Panc1 (cell line): ENCODE data around the gene ACACA. TPM values are rescaled to one million over a fixed set of nuclear protein-coding genes. Genes with fewer than 3 reads are reported as not detected.

Source experiments
- ATAC-seq: fragments of 200-7000 bp; cut with Tn5 transposase; 2 replicates; pipeline ENCODE4 v1.9.1; 2020; ENCODE audit warnings: mild to moderate bottlenecking, moderate library complexity
- BruUV-seq: library from RNA; stranded (reverse); fragments of 400-500 nt; replicated peaks from 2 replicates; lab custom pipeline; 2021; lab: Mats Ljungman, UMichigan
- CTCF ChIA-PET: fragments of 300-600 bp; sonication (Branson Sonifier 250); formaldehyde crosslinking; loops from one replicate; lab custom pipeline; 2022; ENCODE audit warnings: antibody characterized with exemption; lab: Charles Lee
- POLR2A ChIA-PET: fragments of 300-600 bp; sonication (Branson Sonifier 250); formaldehyde crosslinking; loops from one replicate; lab custom pipeline; 2022; ENCODE audit warnings: antibody characterized with exemption; lab: Charles Lee
- DNase-seq: peaks from one replicate; pipeline ENCODE4 v3.0.0-alpha.2; 2010; ENCODE audit warnings: low read depth, low spot score
- H3K27ac ChIP-seq: 2 replicates; pipeline ENCODE4 v1.5.1; 2011; ENCODE audit warnings: mild to moderate bottlenecking, low read length, inconsistent platforms
- H3K27me3 ChIP-seq: fragments of 200-500 bp; sonication (Bioruptor generic); 2 replicates; pipeline ENCODE4 v1.6.0; 2014; ENCODE audit warnings: low read length, inconsistent platforms; ENCODE audit not compliant: control insufficient read depth, insufficient read depth
- H3K36me3 ChIP-seq: fragments of 200-500 bp; sonication (Bioruptor generic); 2 replicates; pipeline ENCODE4 v1.5.1; 2014; ENCODE audit warnings: inconsistent platforms, mild to moderate bottlenecking, low read length, moderate library complexity; ENCODE audit not compliant: control insufficient read depth, insufficient read depth
- H3K4me1 ChIP-seq: 2 replicates; pipeline ENCODE4 v1.5.1; 2011; ENCODE audit warnings: inconsistent platforms, mild to moderate bottlenecking, low read length, moderate library complexity; ENCODE audit not compliant: control insufficient read depth, insufficient read depth
- H3K4me3 ChIP-seq, 2 experiments: 2 replicates each; pipeline ENCODE4 v1.5.1; 2011 to 2012; ENCODE audit warnings: low read depth in 2 of 2, low read length in 2 of 2, mild to moderate bottlenecking in 2 of 2, inconsistent platforms in 1 of 2, moderate library complexity in 1 of 2
- H3K9me3 ChIP-seq: fragments of 200-500 bp; sonication (Bioruptor generic); 2 replicates; pipeline ENCODE4 v1.5.1; 2014; ENCODE audit warnings: low read depth, mild to moderate bottlenecking, inconsistent platforms, low read length, moderate library complexity; ENCODE audit not compliant: control insufficient read depth, insufficient read depth
- CTCF ChIP-seq: fragments of 450-650 bp; IDR thresholded peaks from 2 replicates; pipeline ENCODE4 v1.5.1; 2017; ENCODE audit warnings: mild to moderate bottlenecking
- POLR2AphosphoS5 ChIP-seq: IDR thresholded peaks from 2 replicates; pipeline ENCODE4 v1.6.1; 2012; ENCODE audit warnings: mild to moderate bottlenecking, low read depth, low read length, moderate library complexity
- SIN3A ChIP-seq: IDR thresholded peaks from 2 replicates; pipeline ENCODE4 v1.6.1; 2012; ENCODE audit warnings: low read depth, mild to moderate bottlenecking, low read length, moderate library complexity, borderline replicate concordance; ENCODE audit not compliant: insufficient read depth
- TCF7L2 ChIP-seq: IDR thresholded peaks from 2 replicates; pipeline ENCODE4 v1.6.1; 2011; ENCODE audit warnings: mild to moderate bottlenecking, low read depth, low read length, inconsistent platforms
- in situ Hi-C: cut with HindIII; loops from 2 replicates; pipeline ENCODE4 v1.10.0; 2016; ENCODE audit warnings: low sequenced_read_pairs, low pct_unique_long_range_greater_than_20kb
- intact Hi-C: fragments of 100-400 bp; cut with micrococcal nuclease; formaldehyde crosslinking; loops from one replicate; pipeline ENCODE4 v1.10.0; 2022; ENCODE audit not compliant: unreplicated experiment
- total RNA-seq: library from RNA; stranded (reverse); gene quantifications from one replicate; pipeline ENCODE4 v1.2.1, GENCODE V29; 2021; ENCODE audit not compliant: unreplicated experiment
- TF ChIP-seq, protein P1 (sequence below), 2 experiments: IDR thresholded peaks; 2 replicates each; pipeline ENCODE4 v1.6.1; 2011 to 2012; ENCODE audit warnings: low read depth in 2 of 2, control low read depth in 1 of 2, low read length in 1 of 2, mild to moderate bottlenecking in 1 of 2, moderate library complexity in 1 of 2; ENCODE audit not compliant: insufficient read depth in 1 of 2

ACACA gene
- total RNA-seq, 1 experiment from 2014 or later, result 131 TPM

DNA sequence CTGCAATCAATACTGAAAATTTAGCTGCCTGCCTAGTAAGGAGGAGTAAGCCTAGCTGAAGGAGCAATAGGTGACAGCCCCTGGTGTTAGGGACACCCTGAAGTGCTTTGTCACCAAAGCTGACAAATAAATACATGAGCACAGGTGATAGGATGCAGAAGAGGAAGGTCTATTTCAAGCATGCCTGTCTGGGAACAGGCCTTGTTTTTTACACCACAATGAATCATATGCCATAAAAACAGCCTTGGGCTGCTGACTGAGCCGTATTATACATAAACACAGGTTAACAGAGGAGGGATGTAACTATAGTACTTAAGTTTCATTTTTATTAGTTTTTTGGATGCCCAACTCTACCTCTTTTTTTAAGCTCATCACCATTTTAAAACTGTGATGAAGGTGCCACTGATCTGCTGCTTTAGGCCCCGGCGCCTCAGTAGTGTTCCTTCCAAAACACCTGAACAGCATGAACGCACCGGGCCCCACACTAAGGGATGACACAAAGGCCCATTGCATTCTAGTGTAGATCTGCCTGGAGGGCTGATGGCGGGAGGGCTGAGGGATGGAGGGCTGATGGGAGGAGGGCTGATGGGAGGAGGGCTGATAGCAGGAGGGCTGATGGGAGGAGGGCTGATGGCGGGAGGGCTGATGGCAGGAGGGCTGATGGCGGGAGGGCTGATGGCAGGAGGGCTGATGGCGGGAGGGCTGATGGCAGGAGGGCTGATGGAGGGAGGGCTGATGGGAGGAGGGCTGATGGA lies 307.5 kb downstream of the ACACA start:
- no TSS peak for BruUV-seq
- CTCF ChIA-PET, result no interaction called here

DNA sequence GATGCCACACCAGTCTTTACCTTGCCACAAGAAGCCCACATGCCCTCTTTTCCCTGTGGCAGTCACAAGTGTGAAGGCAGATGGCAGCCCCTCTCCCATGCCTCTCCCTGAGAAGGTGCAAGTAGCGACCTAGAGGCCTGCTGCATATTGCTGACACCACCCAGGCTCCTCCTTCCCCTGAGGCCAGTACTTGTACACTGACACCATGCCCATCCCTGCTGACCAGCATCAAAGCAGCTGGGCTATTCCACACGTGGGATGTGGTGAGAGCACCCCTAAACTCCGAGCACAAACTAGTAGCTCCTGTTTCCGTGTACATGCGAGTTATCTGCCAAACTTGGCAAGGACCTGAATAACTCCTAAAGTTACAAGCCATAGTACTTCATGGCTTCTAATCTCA lies 308.5 kb downstream of the ACACA start:
- Histone ChIP-seq H3K9me3 (no peaks in the 10 kb centered on the region), H3K27me3 (no peaks in the 10 kb centered on the region), H3K4me3 (no peak overlapping the region), H3K4me1 (no peaks in the 10 kb centered on the region), H3K27ac (no peak overlapping the region), H3K36me3 (peaks cover 5% of the 10 kb centered on the region; the same call in 1 of the 2 replicates)
- no peak for ATAC-seq
- TF ChIP-seq, protein P1, sequence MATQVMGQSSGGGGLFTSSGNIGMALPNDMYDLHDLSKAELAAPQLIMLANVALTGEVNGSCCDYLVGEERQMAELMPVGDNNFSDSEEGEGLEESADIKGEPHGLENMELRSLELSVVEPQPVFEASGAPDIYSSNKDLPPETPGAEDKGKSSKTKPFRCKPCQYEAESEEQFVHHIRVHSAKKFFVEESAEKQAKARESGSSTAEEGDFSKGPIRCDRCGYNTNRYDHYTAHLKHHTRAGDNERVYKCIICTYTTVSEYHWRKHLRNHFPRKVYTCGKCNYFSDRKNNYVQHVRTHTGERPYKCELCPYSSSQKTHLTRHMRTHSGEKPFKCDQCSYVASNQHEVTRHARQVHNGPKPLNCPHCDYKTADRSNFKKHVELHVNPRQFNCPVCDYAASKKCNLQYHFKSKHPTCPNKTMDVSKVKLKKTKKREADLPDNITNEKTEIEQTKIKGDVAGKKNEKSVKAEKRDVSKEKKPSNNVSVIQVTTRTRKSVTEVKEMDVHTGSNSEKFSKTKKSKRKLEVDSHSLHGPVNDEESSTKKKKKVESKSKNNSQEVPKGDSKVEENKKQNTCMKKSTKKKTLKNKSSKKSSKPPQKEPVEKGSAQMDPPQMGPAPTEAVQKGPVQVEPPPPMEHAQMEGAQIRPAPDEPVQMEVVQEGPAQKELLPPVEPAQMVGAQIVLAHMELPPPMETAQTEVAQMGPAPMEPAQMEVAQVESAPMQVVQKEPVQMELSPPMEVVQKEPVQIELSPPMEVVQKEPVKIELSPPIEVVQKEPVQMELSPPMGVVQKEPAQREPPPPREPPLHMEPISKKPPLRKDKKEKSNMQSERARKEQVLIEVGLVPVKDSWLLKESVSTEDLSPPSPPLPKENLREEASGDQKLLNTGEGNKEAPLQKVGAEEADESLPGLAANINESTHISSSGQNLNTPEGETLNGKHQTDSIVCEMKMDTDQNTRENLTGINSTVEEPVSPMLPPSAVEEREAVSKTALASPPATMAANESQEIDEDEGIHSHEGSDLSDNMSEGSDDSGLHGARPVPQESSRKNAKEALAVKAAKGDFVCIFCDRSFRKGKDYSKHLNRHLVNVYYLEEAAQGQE (IDR thresholded peaks at IDR 0.05; ENCODE audit: insufficient read depth in 1 of 2, low read depth in 2 of 2, low read length in 1 of 2), result no peak
- TF ChIP-seq SIN3A (no peak), TCF7L2 (no peak), CTCF (no peak), POLR2AphosphoS5 (no peak)
- intact Hi-C loops (no loop called here), in situ Hi-C loops (no loop called here)
- ChIA-PET CTCF (no interaction called here), POLR2A (no interaction called here)
- no TSS peak for BruUV-seq
- no peak for DNase-seq

More for the DNA sequence above, 307.5 kb downstream of the ACACA start:
- ATAC-seq (no peak), DNase-seq (no peak)
- TF ChIP-seq SIN3A (no peak), TCF7L2 (no peak), POLR2AphosphoS5 (no peak)
- TF ChIP-seq, protein P1 (IDR thresholded peaks at IDR 0.05; ENCODE audit: insufficient read depth in 1 of 2, low read depth in 2 of 2, low read length in 1 of 2), result no peak
- no peak overlapping the region for H3K4me3 ChIP-seq
- no peaks in the 10 kb centered on the region for H3K27me3 ChIP-seq
- no peaks in the 10 kb centered on the region for H3K9me3 ChIP-seq
- H3K4me1 ChIP-seq, result no peaks in the 10 kb centered on the region
- intact Hi-C loops (no loop called here), in situ Hi-C loops (no loop called here)
- POLR2A ChIA-PET, result no interaction called here
- H3K36me3 ChIP-seq, result peaks cover 6% of the 10 kb centered on the region; the same call in 1 of the 2 replicates
- H3K27ac ChIP-seq, result no peak overlapping the region
